ENCODE measurements around the gene GPR152. TPM values are rescaled to one million over a fixed set of nuclear protein-coding genes. Genes with fewer than 3 reads are reported as not detected.

Gene GPR152
- total RNA-seq, 4 donors from 2014 or later: not detected

DNA sequence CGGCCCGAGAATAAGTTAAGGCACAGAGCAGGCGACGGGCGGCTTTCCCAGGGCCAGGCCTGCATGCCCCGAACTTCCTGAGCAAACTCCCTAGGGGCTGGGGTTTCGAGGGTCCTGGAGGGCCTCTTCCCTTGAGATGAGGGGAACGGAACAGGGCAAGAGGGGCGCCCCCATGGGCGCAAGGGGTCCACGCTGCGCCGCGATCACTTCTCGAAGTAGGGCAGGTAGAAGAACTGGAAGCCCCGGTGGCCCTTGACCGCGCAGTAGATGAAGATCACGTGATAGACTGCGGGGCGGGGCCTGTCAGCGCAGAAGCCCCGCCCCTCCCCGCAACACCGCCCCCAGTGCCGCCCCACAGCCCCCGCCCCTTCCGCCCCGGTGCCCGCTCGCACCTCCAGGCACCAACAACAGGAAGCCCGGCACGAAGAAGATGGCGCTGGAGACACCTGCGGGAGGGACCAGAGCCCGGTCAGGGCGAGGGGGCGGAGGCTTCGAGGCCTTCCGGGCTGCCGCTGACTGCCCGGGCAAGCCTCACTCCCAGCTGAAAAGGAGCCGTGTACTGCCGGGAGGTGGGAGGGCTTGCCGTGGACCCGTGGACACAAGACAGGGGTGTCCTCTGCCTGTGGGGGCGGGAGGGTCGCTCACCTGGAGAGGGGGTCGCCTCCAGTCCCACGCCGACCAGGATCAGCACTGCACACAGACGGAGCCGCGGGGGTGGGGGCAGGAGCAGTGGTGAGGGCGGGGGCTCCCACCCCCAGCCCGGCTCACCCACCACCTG, 12.1 kb upstream of the GPR152 start:
- intact Hi-C loops (cut with DNase I): loop anchor here (5.0 to 10.0 kb wide), 2 partner anchors 42 to 70 kb away; partner anchors contain the start of gene RAD9A
- peak; percentile 91 for DNase-seq
- H3K4me3 ChIP-seq (replicated peaks in 1 of 3): peak overlapping the region; percentile 22 to 71 (median 56)
- H3K4me1 ChIP-seq: peaks cover 21 to 53% of the 10 kb centered on the region in 2 donors
- H3K36me3 ChIP-seq: no peaks in the 10 kb centered on the region
- no peaks in the 10 kb centered on the region for H3K27me3 ChIP-seq
- WGBS, 2 donors: 35 to 36% methylated on average over 12 to 20 of the region's 56 CpGs
- peak overlapping the region; percentile 79 to 99 (median 95) for H3K27ac ChIP-seq
- TF ChIP-seq POLR2A (IDR thresholded peaks at IDR 0.05): peak; percentile 10 to 78
- TF ChIP-seq, protein P1, sequence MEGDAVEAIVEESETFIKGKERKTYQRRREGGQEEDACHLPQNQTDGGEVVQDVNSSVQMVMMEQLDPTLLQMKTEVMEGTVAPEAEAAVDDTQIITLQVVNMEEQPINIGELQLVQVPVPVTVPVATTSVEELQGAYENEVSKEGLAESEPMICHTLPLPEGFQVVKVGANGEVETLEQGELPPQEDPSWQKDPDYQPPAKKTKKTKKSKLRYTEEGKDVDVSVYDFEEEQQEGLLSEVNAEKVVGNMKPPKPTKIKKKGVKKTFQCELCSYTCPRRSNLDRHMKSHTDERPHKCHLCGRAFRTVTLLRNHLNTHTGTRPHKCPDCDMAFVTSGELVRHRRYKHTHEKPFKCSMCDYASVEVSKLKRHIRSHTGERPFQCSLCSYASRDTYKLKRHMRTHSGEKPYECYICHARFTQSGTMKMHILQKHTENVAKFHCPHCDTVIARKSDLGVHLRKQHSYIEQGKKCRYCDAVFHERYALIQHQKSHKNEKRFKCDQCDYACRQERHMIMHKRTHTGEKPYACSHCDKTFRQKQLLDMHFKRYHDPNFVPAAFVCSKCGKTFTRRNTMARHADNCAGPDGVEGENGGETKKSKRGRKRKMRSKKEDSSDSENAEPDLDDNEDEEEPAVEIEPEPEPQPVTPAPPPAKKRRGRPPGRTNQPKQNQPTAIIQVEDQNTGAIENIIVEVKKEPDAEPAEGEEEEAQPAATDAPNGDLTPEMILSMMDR (IDR thresholded peaks at IDR 0.05): no peak
- no peaks in the 10 kb centered on the region for H3K9me3 ChIP-seq

DNA sequence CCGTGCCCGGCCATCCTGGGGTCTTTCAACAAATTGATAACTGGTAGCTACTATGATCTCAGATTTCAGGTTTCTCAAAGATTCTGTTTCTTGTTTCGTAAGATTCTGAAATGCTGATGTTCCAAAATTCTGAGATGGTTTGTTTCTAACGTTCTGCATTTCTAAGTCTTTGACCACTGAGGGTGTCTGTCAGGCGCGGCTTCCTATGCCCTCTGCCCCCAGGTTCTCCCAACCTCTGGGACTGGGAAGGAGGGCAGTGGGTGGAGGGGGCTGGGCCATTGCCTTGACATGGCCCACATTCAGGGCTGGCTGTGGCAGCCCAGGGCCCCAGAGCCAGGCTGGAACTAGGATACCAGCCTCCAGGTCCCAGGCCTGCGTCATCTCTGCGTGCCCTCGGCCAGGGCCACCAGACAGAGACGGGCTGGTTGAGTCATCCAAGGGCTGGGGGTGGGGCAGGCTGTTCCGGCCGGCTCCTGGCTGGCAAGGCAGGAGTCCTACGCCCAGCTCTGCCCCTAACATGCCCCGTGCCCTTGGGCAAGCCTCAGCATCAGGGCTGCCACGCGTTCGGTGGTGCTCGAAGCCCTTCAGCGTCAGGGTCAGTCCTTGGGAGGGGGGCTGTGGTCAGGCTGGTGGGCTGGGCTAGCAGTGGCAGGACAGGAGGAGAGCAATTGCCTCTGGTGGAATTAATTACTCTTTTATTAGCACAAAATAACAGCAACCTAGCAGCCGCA, 11.3 kb upstream of the GPR152 start:
- no peaks in the 10 kb centered on the region for H3K36me3 ChIP-seq
- peak overlapping the region in 1 of 3 donors; percentile 56 for H3K4me3 ChIP-seq (replicated peaks in 1 of 3)
- DNase-seq: peak; percentile 32 to 38
- H3K27me3 ChIP-seq: no peaks in the 10 kb centered on the region
- no peaks in the 10 kb centered on the region for H3K9me3 ChIP-seq
- no peak for TF ChIP-seq POLR2A (IDR thresholded peaks at IDR 0.05)
- TF ChIP-seq, protein P1 (IDR thresholded peaks at IDR 0.05): no peak
- WGBS, 2 donors: 81 to 91% methylated on average over 7 to 14 of the region's 20 CpGs
- H3K4me1 ChIP-seq: peaks cover 19 to 54% of the 10 kb centered on the region in 2 donors
- intact Hi-C loops (cut with DNase I): loop anchor here (10.0 kb wide), 1 partner anchor 69 kb away; the partner anchor contains the start of gene RAD9A
- H3K27ac ChIP-seq: peak overlapping the region; percentile 79 to 99 (median 95)

DNA sequence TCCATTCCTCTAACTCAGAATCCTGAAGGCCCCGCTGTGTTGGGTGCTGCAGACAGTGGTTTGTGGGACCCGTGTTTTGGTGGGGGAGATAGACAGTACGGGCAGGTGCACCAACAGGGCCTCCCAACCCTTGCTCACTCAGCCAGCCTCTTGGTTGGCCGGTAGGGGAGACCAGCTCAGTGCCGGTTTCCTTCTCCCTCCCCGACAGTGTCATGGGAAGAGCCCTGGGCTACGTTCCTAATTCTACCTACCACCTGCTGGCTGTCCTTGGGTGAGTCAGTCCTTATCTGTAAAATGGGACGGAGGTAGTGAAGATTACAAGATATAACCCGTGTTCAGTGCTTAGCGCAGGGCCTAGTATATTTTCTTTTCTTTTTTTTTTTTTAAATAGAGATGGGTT, 10.7 kb upstream of the GPR152 start:
- TF ChIP-seq, protein P1 (IDR thresholded peaks at IDR 0.05): no peak
- no peak for TF ChIP-seq POLR2A (IDR thresholded peaks at IDR 0.05)
- H3K27ac ChIP-seq: peak overlapping the region in 1 of 3 donors; percentile 95
- intact Hi-C loops (cut with DNase I): loop anchor here (10.0 kb wide), 1 partner anchor 68 kb away; the partner anchor contains the start of gene RAD9A
- peaks cover 16 to 51% of the 10 kb centered on the region in 2 donors for H3K4me1 ChIP-seq
- H3K4me3 ChIP-seq (replicated peaks in 1 of 3): no peak overlapping the region
- H3K27me3 ChIP-seq: no peaks in the 10 kb centered on the region
- no peaks in the 10 kb centered on the region for H3K9me3 ChIP-seq
- 98% methylated on average over 10 of the region's 10 CpGs for WGBS, 2 donors
- no peaks in the 10 kb centered on the region for H3K36me3 ChIP-seq
- no peak for DNase-seq

DNA sequence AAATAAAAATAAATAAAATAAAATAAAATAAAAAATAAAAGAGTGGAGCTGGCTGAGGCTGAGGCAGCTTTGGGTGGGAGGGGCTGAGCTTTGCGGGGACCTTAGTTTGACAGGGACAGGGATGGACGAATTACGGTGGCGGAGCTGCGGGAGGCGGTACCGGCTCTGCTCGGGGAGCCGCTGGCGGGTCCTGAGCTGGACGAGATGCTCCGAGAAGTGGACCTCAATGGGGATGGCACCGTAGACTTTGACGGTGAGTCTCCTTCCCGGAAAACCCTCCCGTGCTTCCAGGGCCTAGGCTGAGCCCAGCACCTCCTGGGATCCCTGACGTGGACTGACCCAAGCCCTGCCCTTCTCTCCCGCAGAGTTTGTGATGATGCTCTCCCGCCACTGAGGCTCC, 5.7 kb upstream of the GPR152 start:
- H3K4me1 ChIP-seq: peaks cover 0 to 9% of the 10 kb centered on the region in 2 donors
- no peaks in the 10 kb centered on the region for H3K27me3 ChIP-seq
- no peaks in the 10 kb centered on the region for H3K36me3 ChIP-seq
- WGBS, 2 donors: 91 to 94% methylated on average over 19 of the region's 19 CpGs
- no peak for DNase-seq
- H3K4me3 ChIP-seq (replicated peaks in 1 of 3): no peak overlapping the region
- H3K9me3 ChIP-seq: no peaks in the 10 kb centered on the region
- TF ChIP-seq, protein P1 (IDR thresholded peaks at IDR 0.05): no peak
- TF ChIP-seq POLR2A (IDR thresholded peaks at IDR 0.05): no peak
- H3K27ac ChIP-seq: no peak overlapping the region
- intact Hi-C loops (cut with DNase I): no loop called here
